Loucy (cell line): Measurements from ENCODE around the gene TRNP1.
"Not testable (repeated sequence)": the region's sequence is repeated elsewhere in the genome, so short reads cannot be mapped to it uniquely, and the experiment has no call there.

Source experiments
- H2AFZ ChIP-seq: fragments of 200-600 bp; sonication (generic); 2 replicates; pipeline ENCODE4 v1.6.0; 2016; ENCODE audit warnings: antibody characterized with exemption, mild to moderate bottlenecking, low read length, moderate library complexity
- H3F3A ChIP-seq: fragments of 200-600 bp; 2 replicates; pipeline ENCODE4 v1.6.0; 2016; ENCODE audit warnings: antibody characterized with exemption, low read depth, mild to moderate bottlenecking
- H3K27me3 ChIP-seq: fragments of 200-600 bp; sonication (generic); 2 replicates; pipeline ENCODE4 v1.6.1; 2014; ENCODE audit warnings: low read length, mild to moderate bottlenecking; ENCODE audit not compliant: insufficient read depth, poor library complexity, severe bottlenecking
- H3K36me3 ChIP-seq: fragments of 200-600 bp; sonication (generic); 2 replicates; pipeline ENCODE4 v1.6.1; 2016; ENCODE audit warnings: low read length; ENCODE audit not compliant: insufficient read depth
- H3K4me1 ChIP-seq: fragments of 200-600 bp; sonication (generic); 2 replicates; pipeline ENCODE4 v1.5.1; 2014; ENCODE audit warnings: low read length, mild to moderate bottlenecking; ENCODE audit not compliant: insufficient read depth, poor library complexity, severe bottlenecking
- H3K4me2 ChIP-seq: fragments of 200-600 bp; sonication (generic); 2 replicates; pipeline ENCODE4 v1.6.0; 2014; ENCODE audit warnings: antibody characterized with exemption, low read length, low read depth, mild to moderate bottlenecking; ENCODE audit not compliant: poor library complexity, severe bottlenecking
- H3K4me3 ChIP-seq: fragments of 200-600 bp; sonication (generic); 2 replicates; pipeline ENCODE4 v1.5.1; 2014; ENCODE audit warnings: low read length, mild to moderate bottlenecking, mixed read lengths; ENCODE audit not compliant: poor library complexity, severe bottlenecking
- H3K79me2 ChIP-seq: fragments of 200-600 bp; sonication (generic); 2 replicates; pipeline ENCODE4 v1.6.1; 2014; ENCODE audit warnings: low read length; ENCODE audit not compliant: insufficient read depth
- H3K9ac ChIP-seq: fragments of 200-600 bp; sonication (generic); 2 replicates; pipeline ENCODE4 v1.6.0; 2014; ENCODE audit warnings: mild to moderate bottlenecking, low read depth, low read length, moderate library complexity; ENCODE audit not compliant: poor library complexity, severe bottlenecking
- H3K9me2 ChIP-seq: fragments of 200-600 bp; sonication (generic); replicated peaks from 2 replicates; pipeline ENCODE4 v1.6.1; 2016; ENCODE audit warnings: low read depth, low read length, mixed read lengths
- H3K9me3 ChIP-seq: fragments of 200-600 bp; sonication (generic); 2 replicates; pipeline ENCODE4 v1.6.1; 2014; ENCODE audit warnings: mild to moderate bottlenecking, antibody characterized with exemption, low read length, low read depth; ENCODE audit not compliant: insufficient read depth
- H4K20me1 ChIP-seq: fragments of 200-600 bp; sonication (generic); 2 replicates; pipeline ENCODE4 v1.6.0; 2014; ENCODE audit warnings: antibody characterized with exemption, low read length, mild to moderate bottlenecking; ENCODE audit not compliant: insufficient read depth, poor library complexity, severe bottlenecking
- EZH2phosphoT487 ChIP-seq: fragments of 200-600 bp; IDR thresholded peaks from 2 replicates; pipeline ENCODE4 v1.6.1; 2018; ENCODE audit warnings: antibody characterized with exemption, mild to moderate bottlenecking, moderate library complexity, borderline replicate concordance
- TF ChIP-seq, protein P1 (sequence below): fragments of 200-600 bp; sonication (generic); conservative IDR thresholded peaks from 2 replicates; pipeline ENCODE4 v1.5.1; 2014; ENCODE audit warnings: mild to moderate bottlenecking, antibody characterized with exemption, low read length

TRNP1 gene

DNA sequence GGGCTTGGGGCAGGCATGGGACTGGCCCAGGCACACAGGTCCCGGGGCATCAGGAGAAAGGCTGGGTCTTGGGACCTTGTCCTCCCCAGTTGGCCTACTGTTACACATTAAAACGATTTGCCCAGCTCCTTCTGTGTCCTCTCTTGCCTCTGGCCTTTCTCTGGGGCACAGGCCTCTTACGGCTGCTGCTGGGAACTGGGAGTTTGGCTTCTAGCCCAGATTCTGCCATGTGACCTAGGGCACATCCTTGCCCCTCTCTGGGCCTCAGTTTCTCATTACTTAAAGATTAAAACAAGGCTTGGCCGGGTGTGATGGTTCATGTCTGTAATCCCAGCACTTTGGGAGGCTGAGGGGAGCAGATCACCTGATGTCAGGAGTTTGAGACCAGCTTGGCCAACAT, 47.2 kb upstream of the TRNP1 start:
- Histone ChIP-seq H3K36me3 (peaks cover 53% of the 10 kb centered on the region; the same call in 1 of the 2 replicates), H3K4me2 (no peak overlapping the region), H3K79me2 (no peaks in the 10 kb centered on the region), H3K9me3 (no peaks in the 10 kb centered on the region), H3K9me2 (no peaks in the 10 kb centered on the region), H3K4me1 (no peaks in the 10 kb centered on the region), H3K4me3 (no peak overlapping the region), H2AFZ (no peak overlapping the region), H3F3A (no peaks in the 10 kb centered on the region), H3K27me3 (no peaks in the 10 kb centered on the region), H4K20me1 (no peaks in the 10 kb centered on the region), H3K9ac (no peak overlapping the region)
- no peak for TF ChIP-seq EZH2phosphoT487
- TF ChIP-seq, protein P1, sequence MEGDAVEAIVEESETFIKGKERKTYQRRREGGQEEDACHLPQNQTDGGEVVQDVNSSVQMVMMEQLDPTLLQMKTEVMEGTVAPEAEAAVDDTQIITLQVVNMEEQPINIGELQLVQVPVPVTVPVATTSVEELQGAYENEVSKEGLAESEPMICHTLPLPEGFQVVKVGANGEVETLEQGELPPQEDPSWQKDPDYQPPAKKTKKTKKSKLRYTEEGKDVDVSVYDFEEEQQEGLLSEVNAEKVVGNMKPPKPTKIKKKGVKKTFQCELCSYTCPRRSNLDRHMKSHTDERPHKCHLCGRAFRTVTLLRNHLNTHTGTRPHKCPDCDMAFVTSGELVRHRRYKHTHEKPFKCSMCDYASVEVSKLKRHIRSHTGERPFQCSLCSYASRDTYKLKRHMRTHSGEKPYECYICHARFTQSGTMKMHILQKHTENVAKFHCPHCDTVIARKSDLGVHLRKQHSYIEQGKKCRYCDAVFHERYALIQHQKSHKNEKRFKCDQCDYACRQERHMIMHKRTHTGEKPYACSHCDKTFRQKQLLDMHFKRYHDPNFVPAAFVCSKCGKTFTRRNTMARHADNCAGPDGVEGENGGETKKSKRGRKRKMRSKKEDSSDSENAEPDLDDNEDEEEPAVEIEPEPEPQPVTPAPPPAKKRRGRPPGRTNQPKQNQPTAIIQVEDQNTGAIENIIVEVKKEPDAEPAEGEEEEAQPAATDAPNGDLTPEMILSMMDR = no peak

DNA sequence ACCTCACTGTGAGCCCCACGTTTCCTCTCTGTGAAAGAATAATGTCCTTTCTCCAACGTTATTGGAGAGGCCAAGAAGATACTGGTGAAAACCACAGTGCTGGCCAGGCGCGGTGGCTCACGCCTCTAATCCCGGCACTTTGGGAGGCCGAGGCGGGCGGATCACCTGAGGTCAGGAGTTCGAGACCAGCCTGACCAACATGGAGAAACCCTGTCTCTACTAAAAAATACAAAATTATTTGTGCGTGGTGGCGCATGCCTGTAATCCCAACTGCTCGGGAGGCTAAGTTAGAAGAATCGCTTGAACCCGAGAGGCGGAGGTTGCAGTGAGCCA, 44.8 kb upstream of the TRNP1 start:
- peaks cover 30% of the 10 kb centered on the region; the same call in 1 of the 2 replicates for H3K36me3 ChIP-seq
- not testable (repeated sequence) for H2AFZ ChIP-seq, H3K9ac ChIP-seq, H3K4me2 ChIP-seq, H3K27me3 ChIP-seq, H3K4me3 ChIP-seq, H3K4me1 ChIP-seq, H4K20me1 ChIP-seq, H3F3A ChIP-seq, H3K9me2 ChIP-seq, H3K9me3 ChIP-seq, H3K79me2 ChIP-seq

DNA sequence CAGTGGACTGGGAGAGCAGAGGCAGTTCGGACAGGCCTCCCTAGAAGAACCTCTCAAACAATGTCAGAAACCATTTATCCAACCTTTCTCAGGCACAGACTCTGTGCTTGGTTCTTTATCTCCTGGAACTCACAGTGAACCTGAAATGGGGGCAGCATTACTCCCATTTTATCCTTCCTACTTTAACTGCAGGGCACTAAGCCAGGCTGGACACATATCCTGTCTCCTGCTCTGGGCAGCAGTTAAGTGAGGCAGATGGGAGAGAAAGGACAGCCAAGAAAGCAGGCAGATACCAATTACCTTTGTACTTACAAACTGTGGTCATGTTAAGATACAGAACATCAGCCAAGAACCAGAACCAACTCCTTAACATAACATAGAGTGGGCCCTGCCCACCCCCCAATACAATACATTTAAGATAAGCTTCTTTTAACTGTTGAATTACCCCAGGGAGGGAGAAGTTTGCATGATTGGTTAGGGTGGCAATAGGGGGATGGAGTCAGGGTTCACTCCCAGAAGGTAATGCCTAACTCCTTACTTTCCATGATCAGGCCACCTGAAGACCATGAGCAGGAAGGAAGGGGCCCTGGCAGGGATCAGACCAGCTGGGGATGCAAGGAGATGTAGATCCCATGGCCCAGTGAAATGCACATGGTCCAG, 44.1 kb upstream of the TRNP1 start:
- no peak overlapping the region for H3K4me2 ChIP-seq
- H3K4me1 ChIP-seq = no peaks in the 10 kb centered on the region
- H3K36me3 ChIP-seq = peaks cover 24% of the 10 kb centered on the region; the same call in 1 of the 2 replicates
- H4K20me1 ChIP-seq = no peaks in the 10 kb centered on the region
- H3F3A ChIP-seq = no peaks in the 10 kb centered on the region
- no peaks in the 10 kb centered on the region for H3K9me3 ChIP-seq
- no peak overlapping the region for H3K9ac ChIP-seq
- H3K4me3 ChIP-seq = no peak overlapping the region
- H3K79me2 ChIP-seq = no peaks in the 10 kb centered on the region
- no peak overlapping the region for H2AFZ ChIP-seq
- no peak for TF ChIP-seq EZH2phosphoT487
- TF ChIP-seq, protein P1 = no peak
- no peaks in the 10 kb centered on the region for H3K9me2 ChIP-seq
- no peaks in the 10 kb centered on the region for H3K27me3 ChIP-seq

DNA sequence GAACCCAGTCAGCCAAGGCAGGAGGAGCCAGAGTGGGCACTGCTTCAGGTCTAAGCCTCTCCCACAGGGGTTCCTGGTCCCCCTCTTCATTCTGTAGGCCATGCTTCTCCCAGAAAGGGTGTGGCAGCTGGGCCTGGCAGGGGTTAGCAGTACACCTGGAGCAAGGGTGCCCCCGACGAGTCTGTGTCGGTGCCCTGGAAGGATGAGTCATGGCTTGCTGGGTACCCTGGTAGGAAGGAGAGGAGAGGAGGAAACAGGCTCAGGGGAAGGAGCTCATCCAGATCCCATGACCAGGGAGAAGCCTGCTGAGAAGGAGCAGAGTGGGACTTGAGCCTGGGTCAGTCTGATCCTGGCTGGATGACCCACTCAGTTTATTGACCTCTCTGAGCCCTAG, 43.6 kb upstream of the TRNP1 start:
- TF ChIP-seq, protein P1 = no peak
- TF ChIP-seq EZH2phosphoT487 = no peak
- peaks cover 22% of the 10 kb centered on the region; the same call in 1 of the 2 replicates for H3K36me3 ChIP-seq
- H3K9ac ChIP-seq = no peak overlapping the region

More for the DNA sequence above, 43.6 kb upstream of the TRNP1 start:
- H3K4me3 ChIP-seq = no peak overlapping the region
- H4K20me1 ChIP-seq = no peaks in the 10 kb centered on the region
- H3F3A ChIP-seq = no peaks in the 10 kb centered on the region
- H3K9me2 ChIP-seq = no peaks in the 10 kb centered on the region
- no peaks in the 10 kb centered on the region for H3K9me3 ChIP-seq
- no peaks in the 10 kb centered on the region for H3K27me3 ChIP-seq
- no peaks in the 10 kb centered on the region for H3K79me2 ChIP-seq
- no peak overlapping the region for H2AFZ ChIP-seq
- no peaks in the 10 kb centered on the region for H3K4me1 ChIP-seq
- no peak overlapping the region for H3K4me2 ChIP-seq
